Heart left ventricle (tissue), 13 donors: ENCODE results near the gene CD80.

ENCODE experiments used
- CTCF ChIP-seq, 12 donors: fragments of 200-600 bp; sonication (generic) in 4 of 12; IDR thresholded peaks; one replicate each; pipeline versions ENCODE4 v1.5.0 to v1.8.0; 2018 to 2022; ENCODE audit warnings: antibody characterized with exemption in 12 of 12, mild to moderate bottlenecking in 5 of 12
- POLR2A ChIP-seq, 2 donors: fragments of 450-650 bp; IDR thresholded peaks; one replicate each; pipeline ENCODE4 v1.6.1; 2017; ENCODE audit warnings: antibody characterized with exemption in 2 of 2, mild to moderate bottlenecking in 2 of 2, moderate library complexity in 2 of 2
- donor health status: ischemic (EF 13 %, LVEDD 7.1; RV severe dilation, severe dysfunction).
- donor health status: DM: no; HTN: yes; CAD: no.
- donor health status: DM: no; HTN: no; CAD: no.
- donor health status: ischemic (EF 25% LVEDD 6.9; RV normal size, moderate dysfunction).
- donor health status: ischemic (EF 25% LVEDD 5.7; RV mildly dilated, moderate dysfunction).
- donor health status: ischemic (EF 35%, LVEDD 5.7; RV mildly dilated, moderate dysfunction).
- donor health status: nonischemic (EF 11% LVEDD 7.7; RV severe dilation, severe dysfunction).
- donor health status: DM: yes; HTN: yes; CAD: no.
- donor health status: PGD.
- donor health status: ischemic (EF 29% LVEDD 5.4; RV normal size, mild dysfunction).
- donor health status: nonischemic (EF 23%, LVEDD 6.1; RV moderate dilation, normal function).

GRCh38 chr3:119601154-119601553 lies 41.7 kb upstream of the CD80 start:
- TF ChIP-seq CTCF (IDR thresholded peaks at IDR 0.05) (no peak), POLR2A (IDR thresholded peaks at IDR 0.05) (no peak)
